GM19467 (cell line): Measurements from ENCODE around the gene PCDHAC2.

Source experiments
- ATAC-seq: cut with Tn5 transposase; IDR thresholded peaks from one replicate; pipeline ENCODE4 v1.9.1; 2021; ENCODE audit warnings: mild to moderate bottlenecking, moderate library complexity; ENCODE audit not compliant: unreplicated experiment

Gene PCDHAC2

GRCh38 chr5:140966293-140967225, at the start of gene PCDHAC2:
Gene PCDHAC2 (plus strand): TSS chr5:140966476. CDS start chr5:140966767, 291 bp downstream.
- no peak for ATAC-seq

GRCh38 chr5:140923601-140924000, 42.7 kb upstream of the PCDHAC2 start:
- no peak for ATAC-seq

GRCh38 chr5:140925806-140926442, 40.4 kb upstream of the PCDHAC2 start, which contains the start of gene PCDHAC1:
Gene PCDHAC1 (plus strand): TSS chr5:140926299. CDS start chr5:140926893, 594 bp downstream.
- no peak for ATAC-seq

DNA sequence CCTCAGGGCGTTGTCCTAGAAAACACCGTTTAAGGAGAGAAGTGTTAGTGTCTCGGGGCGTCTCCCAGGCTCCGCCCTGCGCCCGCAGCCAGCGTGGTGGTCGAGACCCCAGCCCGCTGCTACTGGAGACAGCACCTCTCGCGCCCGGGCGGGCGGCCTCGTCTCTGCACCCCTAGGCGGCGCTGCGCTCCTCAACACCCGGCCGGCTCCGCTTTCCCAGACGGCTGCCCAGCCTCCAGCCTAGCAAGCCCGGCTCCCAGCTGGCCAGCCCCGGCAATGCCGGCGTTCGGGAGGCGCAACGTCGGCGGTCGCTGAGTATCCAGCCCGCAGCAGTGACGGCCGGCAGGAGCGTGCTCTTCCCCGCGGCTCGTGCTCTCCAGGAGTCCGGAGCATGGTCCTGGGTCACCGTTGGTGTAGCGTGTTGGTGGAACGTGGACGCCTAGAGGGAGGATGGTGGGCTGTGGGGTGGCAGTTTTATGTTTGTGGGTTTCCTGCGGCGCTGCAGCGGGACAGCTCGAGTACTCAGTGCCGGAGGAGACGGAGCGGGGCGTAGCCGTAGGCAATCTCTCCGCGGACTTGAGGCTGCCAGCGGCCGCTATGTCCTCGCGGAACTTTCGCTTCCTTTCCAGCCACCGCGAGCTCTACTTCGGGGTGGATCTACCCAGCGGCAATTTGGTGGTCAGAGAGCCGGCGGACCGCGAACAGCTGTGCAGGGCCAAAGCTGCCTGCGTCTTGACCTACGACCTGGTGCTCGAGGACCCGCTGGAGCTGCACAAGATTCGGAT, 39.6 kb upstream of the PCDHAC2 start:
- no peak for ATAC-seq

DNA sequence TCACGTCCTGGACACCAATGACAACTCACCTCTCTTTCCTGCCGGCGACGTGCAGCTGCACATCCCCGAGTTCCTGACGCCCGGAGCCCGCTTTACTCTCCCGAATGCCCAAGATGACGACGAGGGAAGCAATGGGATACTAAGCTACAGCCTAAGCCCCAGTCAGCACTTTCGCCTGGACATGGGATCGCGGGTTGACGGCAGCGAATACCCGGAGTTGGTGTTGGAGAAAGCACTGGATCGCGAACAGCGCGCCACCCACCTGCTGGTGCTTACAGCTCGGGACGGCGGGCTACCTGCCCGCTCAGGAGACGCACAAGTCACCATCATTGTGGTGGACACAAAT, 39.1 kb upstream of the PCDHAC2 start:
- no peak for ATAC-seq

DNA sequence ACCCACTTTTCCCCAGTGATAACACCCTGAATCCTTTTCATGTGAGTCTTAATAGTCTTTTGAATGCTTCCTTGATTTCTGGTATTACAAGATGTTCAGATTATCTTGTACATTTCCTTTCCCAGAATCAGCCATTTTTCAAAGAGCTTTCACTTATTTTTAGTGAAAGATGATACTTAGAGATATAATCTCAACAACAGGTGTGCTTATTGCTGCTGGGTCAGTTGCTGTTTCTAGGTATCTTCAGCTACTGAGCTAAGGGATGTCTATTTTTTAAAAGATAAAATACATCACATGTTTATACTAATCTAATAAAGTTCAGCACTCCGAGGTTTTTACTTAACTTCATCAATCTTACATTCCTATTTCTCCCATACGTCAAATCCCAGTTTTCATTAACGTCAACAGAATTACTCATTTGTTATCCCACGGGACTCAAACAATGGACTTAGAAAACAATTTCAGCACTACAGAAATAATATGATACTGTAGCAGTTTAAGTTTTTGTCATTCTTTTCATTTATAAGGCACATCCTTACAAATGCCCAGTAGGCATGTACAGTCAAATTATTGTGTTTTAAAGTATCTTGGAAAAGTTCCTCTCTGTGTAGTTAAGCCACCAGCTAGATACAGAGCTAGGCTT, 31.2 kb upstream of the PCDHAC2 start:
- no peak for ATAC-seq

DNA sequence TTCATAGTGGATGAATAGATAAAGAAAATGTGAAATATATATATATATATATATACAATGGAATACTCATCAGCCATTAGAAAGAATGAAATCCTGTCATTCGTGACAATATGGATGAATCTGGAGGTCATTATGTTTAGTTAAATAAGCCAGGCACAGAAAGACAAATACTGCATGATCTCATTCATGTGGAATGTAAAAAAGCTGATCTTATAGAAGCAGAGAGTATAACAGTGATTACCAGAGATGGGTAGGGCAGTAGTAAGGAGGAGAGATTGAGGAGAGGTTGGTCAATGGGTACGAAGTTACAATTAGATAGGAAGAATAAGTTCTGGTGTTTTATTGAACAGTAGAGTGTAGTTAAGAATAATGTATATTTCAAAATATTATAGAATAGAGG, 19.7 kb upstream of the PCDHAC2 start:
- no peak for ATAC-seq

- ATAC-seq: no peak
These were observed 14.6 kb upstream of the PCDHAC2 start for GRCh38 chr5:140951636-140952035.

DNA sequence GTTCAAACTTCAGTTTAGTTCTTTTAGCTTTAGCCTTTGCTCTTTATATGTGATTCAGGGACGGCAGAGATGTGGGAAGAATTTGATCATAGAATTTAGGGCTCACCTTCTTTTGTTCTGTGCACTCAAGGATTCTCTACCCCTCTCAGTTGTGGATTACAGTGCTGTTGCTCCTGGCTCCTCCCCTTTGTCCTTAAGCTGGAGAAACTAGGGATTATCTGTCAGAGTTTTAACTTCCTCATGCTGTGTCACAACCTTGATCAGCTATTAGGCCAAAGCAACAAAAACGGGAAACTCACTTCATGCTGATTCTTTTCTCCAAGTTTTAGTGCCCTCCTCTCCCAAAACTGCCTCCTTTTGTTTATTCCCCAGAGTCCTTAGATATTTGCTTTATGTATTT, 13.0 kb upstream of the PCDHAC2 start:
- no peak for ATAC-seq

DNA sequence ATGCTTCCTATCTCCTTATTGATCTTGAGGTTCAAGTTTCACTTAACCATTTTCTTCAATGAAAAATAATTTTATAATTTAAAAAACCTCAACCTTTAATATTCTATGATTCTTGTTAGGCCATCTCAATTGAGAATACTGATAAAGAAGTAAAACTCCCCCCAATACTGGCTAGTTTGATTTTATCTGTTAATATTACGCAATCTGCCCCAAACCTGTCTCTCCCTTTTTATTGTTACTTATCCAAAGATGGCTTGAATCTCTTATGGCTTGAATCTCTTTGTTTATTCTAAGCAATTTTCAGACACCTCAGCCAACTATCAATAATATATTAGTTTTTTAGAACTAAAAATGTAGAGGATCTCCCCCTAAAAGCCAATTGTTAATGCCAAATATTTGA, 4.1 kb upstream of the PCDHAC2 start:
- no peak for ATAC-seq

GRCh38 chr5:140964356-140964755, 1.9 kb upstream of the PCDHAC2 start:
- no peak for ATAC-seq

- no peak for ATAC-seq
These were observed 377 bp upstream of the PCDHAC2 start for GRCh38 chr5:140965905-140966292.

GRCh38 chr5:140967226-140967893, 1.1 kb downstream of the PCDHAC2 start:
- ATAC-seq: no peak

DNA sequence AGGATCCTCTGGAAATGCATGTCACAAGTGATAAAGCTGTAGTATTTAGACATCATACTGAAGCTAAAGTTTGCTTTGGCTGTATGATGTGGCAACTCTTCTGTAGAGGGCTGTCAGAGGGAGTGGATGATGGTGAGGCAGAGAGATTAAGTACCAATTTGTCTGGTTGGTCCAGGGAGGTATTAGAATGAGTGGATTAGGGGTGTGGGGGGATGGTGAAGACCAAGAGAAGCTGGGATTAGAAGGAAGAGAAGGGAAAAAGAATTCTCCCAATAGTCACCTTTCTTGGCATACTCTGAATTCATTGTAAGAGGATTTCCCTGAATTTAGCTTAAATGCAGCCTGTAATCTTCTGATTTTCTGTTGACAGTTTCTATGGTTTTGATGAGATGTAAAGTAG, 3.6 kb downstream of the PCDHAC2 start:
- no peak for ATAC-seq

DNA sequence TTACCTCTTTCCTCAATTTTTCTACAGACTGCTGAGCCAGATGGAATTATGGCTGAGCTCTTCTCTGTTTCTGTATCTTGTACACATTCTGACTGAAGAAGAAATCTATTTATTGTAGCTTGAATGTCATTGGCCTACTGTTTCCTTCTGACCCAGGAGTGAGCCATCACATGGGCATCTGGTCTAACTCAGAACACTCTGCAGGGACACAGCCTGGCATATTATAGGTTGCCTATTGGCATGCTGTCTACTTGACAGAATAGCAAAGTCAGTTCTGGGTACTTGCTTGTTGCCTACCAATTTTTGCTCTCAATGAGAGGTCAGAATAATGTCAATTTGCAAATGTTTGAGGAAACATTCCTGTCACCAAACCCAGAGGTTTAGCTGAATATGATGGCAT, 7.3 kb downstream of the PCDHAC2 start:
- no peak for ATAC-seq

DNA sequence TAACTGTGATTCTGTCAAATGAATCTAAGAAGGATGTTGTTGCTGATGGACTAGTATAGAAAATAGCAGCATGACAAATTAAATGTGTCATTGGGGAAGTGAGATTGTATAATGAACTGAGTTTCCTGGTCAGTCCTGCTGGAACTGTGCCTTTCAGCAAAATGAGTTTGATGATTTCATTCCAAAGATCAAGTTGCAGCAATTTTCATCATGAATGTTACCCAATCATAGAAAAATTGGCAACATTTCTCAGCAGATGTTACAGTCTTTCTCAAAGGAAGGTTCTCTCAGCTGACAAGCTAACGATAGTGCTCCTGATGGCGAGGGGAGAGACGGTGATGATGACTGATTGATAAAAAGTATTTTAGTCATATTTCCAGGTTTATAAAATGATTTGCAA, 10.7 kb downstream of the PCDHAC2 start:
- no peak for ATAC-seq

DNA sequence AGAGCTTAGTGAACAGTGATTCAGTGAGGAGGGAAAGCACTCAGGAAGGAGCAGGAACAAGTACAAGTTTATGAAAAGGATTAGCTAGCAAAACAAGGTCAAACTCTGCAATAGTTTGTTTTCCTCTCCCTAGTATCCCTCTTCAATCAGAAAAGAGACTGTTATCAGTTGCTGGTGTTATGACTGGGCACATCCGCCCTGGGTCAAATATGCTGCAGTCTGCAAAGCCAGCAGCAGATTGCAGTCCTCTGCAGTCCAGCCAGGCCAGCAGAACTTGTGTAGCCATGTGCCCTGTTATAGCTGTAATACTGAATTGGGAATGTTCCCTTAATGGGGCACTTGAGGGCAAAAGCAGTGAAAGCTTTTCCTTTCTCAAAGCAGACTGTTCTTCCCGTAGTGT, 12.0 kb downstream of the PCDHAC2 start:
- no peak for ATAC-seq

GRCh38 chr5:140978983-140979382, 12.7 kb downstream of the PCDHAC2 start:
- no peak for ATAC-seq

DNA sequence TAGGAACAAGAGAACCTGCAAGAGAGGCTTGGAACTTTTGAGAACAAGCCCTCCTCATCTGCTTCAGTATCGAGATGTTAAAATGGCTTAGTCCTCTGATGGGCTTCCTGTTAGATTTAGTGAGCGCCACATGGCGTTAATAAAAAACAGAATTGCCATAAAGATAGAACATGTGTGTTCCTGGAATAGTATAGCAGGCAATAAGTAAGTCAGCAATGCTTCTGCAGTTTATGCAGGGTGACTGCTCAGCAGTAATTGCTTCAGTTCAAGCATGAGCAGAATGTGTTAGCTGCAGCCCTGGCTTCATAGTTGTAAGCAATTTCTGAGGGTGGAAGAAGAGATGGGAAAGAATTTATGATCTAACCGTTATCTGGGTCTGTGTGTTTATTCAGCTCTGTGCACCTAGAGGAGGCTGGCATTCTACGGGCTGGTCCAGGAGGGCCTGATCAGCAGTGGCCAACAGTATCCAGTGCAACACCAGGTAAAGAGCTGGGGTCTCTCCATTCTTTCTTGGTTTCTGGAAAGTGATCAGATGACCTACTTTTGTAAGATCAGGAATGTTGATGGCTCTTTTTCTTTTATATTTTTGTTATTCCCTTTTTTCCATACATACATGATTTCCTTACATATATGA, 15.9 kb downstream of the PCDHAC2 start:
- ATAC-seq: no peak

- ATAC-seq: no peak
These were observed 19.8 kb downstream of the PCDHAC2 start for GRCh38 chr5:140986117-140986521.
